Adipose tissue (tissue), 3 donors: ENCODE measurements around the gene STAG1. TPM values are rescaled to one million over a fixed set of nuclear protein-coding genes. Genes with fewer than 3 reads are reported as not detected.
A peak's percentile ranks its signal among the peaks of the same experiment; 100 is the strongest.
"Not testable (repeated sequence)": the region's sequence is repeated elsewhere in the genome, so short reads cannot be mapped to it uniquely, and the experiment has no call there.

ENCODE experiments used
- H3K27ac ChIP-seq: one replicate; pipeline ENCODE4 v1.5.1; 2013; ENCODE audit warnings: low read depth, low read length
- WGBS, 3 donors: extraction: QIAGEN DNeasy Blood & Tissue Kit; methylation state at CpG; one replicate each; pipeline ENCODE4 v1.1.7; 2013; 5-methylcytosine and 5-hydroxymethylcytosine counted together
- polyA plus RNA-seq, 3 donors: library from polyadenylated mRNA; stranded (reverse); fragments of 200-250 nt; gene quantifications; one replicate each; pipeline ENCODE4 v1.2.3, GENCODE V29; 2013
- donor health status: healthy with polysubstance abuse.
- donor health status: Bipolar disorder and iron deficiency.
- donor health status: healthy.

Gene STAG1
- polyA plus RNA-seq, result 10 to 100 TPM in 2 of 3 donors, 1 to 10 TPM in 1; 7.7 to 16.0 (median 11.9) TPM

DNA sequence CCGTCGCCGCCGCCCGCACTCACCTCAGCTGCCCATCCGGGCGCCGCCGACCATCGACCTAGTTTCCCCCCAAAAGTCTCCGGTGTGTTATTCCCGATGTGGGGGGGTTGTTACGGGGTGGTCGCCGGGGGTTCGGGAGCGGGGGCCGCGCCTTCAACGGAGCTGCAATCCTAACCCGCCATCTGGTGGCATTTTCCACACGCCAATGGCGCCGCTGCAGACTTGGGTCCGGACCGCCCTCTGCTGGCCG, at the start of gene STAG1:
Gene STAG1, minus strand, starts transcription at position 207 of the 250 bp plus-strand sequence. CDS start 121,480 bp downstream, outside the sequence.
- H3K27ac ChIP-seq, result peak within 1 kb of the TSS; percentile 89
- WGBS, 3 donors, result 0 to 1% (median 1%) methylated on average over 22 to 27 of the region's 27 CpGs

DNA sequence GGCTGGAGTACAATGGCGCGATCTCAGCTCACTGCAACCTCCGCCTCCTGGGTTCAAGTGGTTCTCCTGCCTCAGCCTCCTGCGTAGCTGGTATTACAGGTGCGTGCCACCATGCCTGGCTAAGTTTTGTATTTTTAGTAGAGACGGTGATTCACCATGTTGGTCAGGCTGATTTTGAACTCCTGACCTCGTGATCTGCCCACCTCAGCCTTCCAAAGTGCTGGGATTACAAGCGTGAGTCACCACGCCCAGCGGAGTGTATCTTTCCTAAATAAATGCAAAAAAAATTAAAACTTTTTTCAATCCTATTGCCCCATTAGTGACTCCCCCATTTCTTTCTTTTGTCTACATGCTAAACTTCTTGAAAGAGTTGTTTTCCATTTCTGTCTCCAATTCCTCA, 49.0 kb upstream of the STAG1 start:
- 98 to 99% (median 98%) methylated on average over 10 of the region's 10 CpGs for WGBS, 3 donors
- H3K27ac ChIP-seq, result not testable (repeated sequence)

DNA sequence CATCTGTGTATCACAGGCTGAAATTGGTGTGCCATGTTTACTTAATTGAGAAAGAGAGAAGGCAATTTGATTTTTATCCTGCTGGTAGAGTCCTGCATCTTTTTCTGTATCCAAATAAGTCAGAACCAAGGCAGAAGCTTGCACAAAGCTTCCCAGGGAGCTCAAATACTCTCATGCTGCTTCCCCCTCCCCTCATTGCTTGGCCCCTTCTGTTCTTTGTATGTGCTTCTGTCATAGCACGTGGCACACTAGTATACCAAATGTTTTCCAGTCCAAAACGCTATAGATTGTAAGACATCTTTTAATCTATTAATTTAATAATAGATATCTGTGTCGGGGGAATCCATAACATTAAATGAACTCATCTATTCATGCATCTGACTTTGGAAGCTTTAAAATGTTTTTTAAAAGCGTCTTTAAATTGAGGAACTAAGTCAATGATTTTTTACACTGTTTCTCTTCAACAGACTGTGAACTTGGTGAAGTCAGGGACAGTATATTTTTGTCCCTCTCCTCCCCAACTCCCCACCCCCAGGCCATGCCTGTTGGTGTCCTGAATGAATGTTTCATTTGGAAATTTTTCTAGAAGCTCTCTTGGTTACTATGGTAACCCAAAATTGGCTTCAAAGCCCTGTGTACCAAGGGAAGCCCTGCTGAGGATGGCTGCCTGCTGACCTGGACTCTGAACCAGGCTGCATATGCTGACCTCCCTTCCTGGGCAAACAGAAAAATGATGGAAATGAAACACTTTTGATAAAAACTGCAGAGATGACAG, 40.6 kb upstream of the STAG1 start:
- H3K27ac ChIP-seq, result no peak overlapping the region
- WGBS, 3 donors, result 56 to 63% (median 59%) methylated on average over 4 of the region's 4 CpGs

DNA sequence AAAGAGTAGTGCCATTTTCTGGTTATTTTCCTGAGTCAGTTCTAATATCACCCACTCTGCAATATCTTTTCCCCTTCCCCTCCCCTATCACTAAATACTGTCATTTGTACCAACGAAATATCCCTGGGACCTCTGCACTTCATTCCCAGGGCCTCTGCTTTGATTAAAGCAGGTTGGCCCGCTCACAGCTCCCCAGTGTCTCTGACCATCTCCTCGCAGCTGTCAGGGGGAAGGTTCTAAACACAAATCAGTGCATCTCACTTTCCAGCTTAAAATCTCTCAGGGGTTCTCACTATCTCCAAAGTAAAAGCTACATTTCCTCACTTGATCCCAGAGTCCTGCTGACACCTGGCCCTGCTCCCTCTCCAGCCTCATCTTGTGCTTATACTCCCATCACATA, 38.6 kb upstream of the STAG1 start:
- WGBS, 3 donors, result 81 to 90% (median 89%) methylated on average over 3 of the region's 3 CpGs
- H3K27ac ChIP-seq, result no peak overlapping the region

DNA sequence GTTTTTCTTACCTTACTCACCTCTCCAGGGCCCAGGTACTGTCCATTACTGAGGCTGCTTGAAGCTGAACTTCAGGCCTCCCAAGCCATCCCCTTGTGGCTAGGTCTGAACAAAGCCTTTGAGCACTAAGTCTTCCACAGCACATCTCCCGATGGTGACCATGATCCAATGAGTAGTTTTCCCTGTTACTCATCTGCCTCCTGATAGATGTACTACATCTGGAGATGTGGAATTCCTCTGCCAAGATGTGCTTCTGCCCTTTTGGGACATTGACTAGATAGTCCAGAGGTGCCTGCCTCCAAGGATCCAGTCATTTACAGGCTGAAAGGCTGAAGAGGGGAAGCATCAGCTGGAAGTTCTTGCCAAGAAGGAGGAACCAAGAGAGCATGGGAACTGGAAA, 37.8 kb upstream of the STAG1 start:
- H3K27ac ChIP-seq, result no peak overlapping the region
- 86 to 96% (median 96%) methylated on average over 1 of the region's 1 CpG for WGBS, 3 donors

DNA sequence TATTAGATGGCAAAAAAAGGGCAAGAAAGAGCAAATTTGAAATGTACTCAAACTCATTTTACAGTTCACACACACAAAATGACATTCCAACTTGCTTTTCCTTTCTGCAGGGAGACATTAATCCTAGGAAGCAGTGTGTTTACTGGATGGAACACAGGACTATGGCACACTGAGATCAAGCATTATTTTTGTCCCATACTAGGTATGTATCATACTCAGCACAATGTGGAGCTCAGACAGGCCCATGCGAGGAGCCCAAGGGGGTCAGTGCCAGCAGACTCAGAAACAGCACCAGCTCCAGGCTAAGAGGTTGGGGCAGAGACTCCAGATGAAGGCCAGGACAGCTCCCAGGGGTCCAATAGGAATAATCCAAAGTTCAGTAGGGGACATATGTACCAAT, 36.0 kb upstream of the STAG1 start:
- WGBS, 3 donors, result 85 to 92% (median 91%) methylated on average over 1 of the region's 1 CpG
- no peak overlapping the region for H3K27ac ChIP-seq

DNA sequence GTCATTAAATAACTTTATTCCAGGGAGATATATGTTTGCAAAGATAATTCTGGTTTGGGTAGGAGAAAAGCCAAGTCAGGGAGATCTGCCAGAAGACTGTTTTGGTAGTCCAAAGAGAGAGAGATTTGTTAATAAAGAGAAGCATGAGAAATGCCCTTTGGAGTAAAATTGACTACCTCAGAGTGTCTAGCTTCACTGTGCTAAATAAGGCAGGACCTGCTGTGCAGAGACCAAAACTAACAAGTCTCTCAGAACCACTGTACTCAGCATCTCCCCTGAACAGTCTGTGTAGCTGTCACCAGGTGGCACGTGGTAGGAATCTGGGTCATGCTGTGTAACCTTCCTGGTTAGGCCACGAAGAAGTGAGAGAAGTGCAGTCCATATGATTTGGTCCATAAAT, 35.2 kb upstream of the STAG1 start:
- whole genome bisulfite sequencing, 3 donors, result 21 to 24% (median 22%) methylated on average over 2 of the region's 2 CpGs
- H3K27ac ChIP-seq, result no peak overlapping the region

DNA sequence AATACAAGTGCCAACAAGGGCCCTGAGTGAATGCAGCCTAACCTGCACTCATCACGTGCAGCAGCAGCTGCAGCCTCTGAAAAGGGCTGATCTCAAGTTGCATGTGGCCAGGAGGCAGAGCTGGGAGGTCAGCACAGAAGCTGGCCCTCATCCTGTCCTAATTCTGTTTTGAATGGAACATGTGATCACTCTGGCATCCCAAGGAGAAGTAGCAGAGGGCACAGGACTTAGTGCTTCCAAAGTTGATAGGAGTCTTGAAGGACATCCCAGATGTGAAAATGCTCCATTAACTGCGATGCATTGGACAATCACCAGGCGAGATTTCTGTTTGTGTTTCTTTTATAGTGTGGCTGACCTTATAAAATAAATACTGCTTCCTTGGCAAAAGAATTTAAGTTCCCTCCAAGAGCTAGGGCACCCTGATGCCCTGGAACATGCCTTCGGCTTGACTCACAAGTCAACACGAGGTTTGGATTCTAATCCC, 31.6 kb upstream of the STAG1 start:
- H3K27ac ChIP-seq, result no peak overlapping the region
- 84 to 89% (median 87%) methylated on average over 5 of the region's 5 CpGs for WGBS, 3 donors

DNA sequence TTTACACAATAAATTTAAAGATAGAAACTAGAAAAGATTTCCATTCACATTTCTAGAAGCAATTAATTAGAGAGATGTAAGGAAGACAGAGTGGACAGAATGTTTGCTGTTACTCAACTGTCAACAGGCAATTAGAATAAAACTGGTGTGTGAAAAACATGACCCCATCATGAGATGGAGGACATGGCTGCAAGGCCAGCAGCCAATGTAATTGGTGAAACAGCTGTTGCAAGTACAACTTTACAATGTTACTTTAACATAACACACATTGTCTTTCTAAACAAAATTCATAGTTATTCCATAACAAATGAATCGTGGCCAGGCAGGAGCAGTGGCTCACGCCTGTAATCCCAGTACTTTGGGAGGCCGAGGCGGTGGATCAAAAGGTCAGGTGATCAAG, 28.6 kb upstream of the STAG1 start:
- WGBS, 3 donors, result 87 to 94% (median 93%) methylated on average over 4 of the region's 4 CpGs
- no peak overlapping the region for H3K27ac ChIP-seq

DNA sequence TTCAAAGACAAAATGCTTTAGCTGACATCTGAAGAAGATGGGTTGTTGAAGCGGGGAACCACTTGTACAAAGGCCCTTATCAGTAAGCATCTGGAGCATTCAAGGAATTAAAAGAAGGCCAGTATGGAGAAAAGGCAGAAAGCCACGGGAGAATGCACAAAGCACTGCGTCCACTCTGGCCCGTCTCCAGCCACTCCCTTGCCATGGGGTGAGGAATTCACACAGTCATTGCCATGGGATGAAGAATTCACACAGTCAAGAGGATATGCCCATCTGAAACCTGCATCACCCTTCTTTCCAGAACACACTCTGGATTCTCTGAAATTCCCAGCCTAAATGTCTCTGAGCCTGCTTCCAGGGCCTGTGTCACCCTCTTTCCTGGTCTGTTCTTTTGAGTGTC, 26.7 kb upstream of the STAG1 start:
- H3K27ac ChIP-seq, result no peak overlapping the region
- WGBS, 3 donors, result 73 to 84% (median 77%) methylated on average over 4 of the region's 4 CpGs

DNA sequence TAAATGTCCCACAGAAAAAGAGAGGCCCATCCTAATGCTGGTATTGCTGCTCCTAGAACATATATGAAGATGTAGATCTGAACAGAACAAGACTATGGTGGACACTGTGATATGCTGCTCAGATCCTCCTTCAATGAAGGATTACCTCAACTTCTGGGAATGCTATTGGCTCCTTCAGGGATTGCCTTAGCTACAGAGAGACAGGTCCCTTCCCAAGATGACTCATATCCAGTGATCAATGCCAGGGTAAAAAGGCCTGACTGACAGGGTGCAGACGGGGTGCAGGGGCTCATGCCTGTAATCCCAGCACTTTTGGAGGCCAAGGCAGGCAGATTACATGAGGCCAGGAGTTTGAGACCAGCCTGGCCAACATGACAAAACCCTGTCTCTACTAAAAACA, 20.5 kb upstream of the STAG1 start:
- WGBS, 3 donors, result 60 to 71% (median 64%) methylated on average over 1 of the region's 1 CpG
- H3K27ac ChIP-seq, result no peak overlapping the region

DNA sequence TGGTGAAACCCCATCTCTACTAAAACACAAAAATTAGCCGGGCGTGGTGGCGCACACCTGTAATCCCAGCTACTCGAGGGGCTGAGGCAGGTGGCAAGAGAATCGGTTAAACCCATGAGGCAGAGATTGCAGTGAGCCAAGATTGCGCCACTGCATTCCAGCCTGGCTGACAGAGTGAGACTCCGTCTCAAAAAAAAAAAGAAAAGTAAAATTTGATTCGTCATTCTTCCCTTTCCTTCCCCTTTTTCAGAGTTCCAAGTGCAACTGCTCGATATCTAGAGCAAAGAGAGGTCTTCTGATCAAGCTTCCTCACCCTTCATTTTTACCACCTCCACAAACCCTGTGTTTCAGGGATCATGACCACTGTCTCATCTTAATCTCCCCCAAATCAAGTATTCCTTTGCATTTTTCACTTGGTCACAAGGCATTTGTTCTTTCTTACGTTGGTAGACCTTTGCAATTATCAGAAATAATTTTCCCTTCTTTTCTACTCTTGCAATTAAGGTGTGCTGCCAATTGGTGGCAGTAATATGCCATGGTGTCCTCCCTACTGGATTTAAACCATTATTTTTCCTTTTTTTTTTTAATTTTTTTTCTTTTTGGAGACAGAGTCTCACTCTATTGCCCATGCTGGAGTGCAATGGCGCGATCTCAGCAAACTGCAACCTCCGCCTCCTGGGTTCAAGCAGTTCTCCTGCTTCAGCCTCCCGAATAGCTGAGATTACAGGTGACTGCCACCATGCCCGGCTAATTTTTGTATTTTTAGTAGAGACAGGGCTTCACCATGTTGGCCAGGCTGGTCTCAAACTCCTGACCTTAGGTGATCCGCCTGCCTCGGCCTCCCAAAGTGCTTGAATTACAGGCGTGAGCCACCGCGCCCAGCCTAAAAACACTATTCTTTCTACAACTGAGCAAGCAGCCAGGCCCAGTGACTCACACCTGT, 6.3 kb upstream of the STAG1 start:
- WGBS, 3 donors, result 74 to 80% (median 79%) methylated on average over 20 of the region's 20 CpGs
- H3K27ac ChIP-seq, result not testable (repeated sequence)

DNA sequence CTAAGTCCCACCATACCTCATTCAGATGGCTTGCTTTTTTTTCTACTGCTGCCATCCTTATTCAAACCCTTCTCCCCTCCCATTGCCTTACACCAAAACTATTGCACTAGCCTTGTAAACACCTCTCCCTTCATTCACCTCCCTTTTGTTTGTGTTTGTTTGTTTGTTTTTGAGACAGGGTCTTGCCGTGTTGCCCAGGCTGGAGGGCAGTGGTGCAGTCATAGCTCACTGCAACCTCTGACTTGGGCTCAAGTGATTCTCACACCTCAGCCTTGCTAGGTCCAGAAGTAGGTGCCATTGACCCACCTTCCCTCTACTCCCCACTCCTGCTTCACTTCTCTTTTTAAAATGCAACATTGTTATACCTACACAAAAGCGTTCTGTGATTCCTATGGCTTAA, 3.0 kb upstream of the STAG1 start:
- 89 to 96% (median 93%) methylated on average over 2 of the region's 2 CpGs for WGBS, 3 donors
- H3K27ac ChIP-seq, result no peak overlapping the region

DNA sequence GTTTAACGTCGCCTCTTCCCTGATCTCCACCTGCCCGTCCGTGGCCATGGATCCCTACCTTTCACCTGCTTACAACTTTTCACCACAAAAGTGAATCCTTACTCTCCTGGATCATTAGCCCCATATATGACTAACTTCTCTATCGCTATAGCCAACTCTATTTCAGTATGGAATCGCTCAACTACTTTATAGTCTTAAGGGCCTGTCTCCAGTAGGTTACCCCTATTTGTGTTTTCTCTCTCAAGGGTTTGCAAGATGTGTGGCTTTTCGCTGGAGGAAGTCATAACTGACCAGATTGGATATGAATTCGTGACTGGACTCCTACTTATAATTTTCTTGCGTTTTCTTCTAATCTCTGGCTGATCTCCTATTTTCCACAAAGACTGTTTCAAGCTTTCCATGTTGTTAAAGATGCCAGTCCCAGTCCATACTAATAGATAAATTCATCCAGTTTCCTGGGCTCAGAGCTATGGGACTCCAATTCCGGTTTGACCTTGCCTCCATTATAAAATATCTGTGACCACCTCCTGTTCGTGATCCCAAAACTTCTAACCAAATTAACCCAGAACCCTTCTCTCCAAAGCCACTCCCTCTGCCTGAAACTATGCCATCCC, 1.3 kb upstream of the STAG1 start:
- H3K27ac ChIP-seq, result peak overlapping the region; percentile 66
- 44 to 49% (median 46%) methylated on average over 11 of the region's 11 CpGs for WGBS, 3 donors

DNA sequence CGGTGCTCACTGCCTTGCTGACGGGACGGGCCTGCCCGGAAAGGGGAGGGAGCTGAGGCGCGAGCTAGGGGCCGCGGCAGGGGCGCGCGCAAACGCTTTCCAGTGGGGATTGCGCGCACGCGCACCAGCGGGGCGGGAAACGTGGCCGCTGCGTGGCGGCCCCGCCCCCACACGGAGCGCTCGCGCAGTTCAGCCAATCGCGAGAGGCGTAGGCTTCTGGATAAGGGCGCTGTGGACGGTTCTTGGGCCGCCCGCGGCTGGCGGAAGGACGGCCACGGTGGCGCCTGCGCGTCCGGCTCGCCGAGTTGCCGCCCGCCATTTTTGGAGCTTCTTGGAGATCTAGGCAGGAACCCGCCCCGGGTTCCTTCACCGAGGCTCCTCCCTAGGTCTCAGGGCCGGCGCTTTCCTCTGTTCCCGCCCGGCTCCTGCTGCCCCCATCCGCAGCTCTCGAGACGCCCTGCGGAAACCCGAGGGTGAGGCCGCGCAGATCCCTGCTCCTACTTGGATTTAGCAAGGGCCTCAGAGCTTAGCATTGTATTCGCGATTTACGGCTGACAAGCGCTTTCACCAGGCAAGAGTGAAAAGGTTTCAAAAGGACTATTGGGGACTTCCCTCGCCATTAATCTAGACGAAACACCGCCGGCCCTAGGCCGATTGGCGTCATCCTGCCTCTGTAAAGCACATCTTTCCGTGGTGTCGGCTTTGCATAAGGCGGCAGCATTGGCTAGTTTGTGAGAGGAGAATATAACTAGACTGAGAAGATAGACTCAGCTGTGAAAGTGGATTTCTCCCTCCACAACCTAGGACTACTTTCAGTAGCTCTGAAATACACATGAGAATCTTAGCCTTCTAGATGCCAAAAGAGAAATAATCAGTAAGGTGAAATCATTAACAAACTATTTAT, 496 bp upstream of the STAG1 start:
- H3K27ac ChIP-seq, result peak overlapping the region; percentile 66
- WGBS, 3 donors, result 0% methylated on average over 59 to 73 of the region's 73 CpGs

DNA sequence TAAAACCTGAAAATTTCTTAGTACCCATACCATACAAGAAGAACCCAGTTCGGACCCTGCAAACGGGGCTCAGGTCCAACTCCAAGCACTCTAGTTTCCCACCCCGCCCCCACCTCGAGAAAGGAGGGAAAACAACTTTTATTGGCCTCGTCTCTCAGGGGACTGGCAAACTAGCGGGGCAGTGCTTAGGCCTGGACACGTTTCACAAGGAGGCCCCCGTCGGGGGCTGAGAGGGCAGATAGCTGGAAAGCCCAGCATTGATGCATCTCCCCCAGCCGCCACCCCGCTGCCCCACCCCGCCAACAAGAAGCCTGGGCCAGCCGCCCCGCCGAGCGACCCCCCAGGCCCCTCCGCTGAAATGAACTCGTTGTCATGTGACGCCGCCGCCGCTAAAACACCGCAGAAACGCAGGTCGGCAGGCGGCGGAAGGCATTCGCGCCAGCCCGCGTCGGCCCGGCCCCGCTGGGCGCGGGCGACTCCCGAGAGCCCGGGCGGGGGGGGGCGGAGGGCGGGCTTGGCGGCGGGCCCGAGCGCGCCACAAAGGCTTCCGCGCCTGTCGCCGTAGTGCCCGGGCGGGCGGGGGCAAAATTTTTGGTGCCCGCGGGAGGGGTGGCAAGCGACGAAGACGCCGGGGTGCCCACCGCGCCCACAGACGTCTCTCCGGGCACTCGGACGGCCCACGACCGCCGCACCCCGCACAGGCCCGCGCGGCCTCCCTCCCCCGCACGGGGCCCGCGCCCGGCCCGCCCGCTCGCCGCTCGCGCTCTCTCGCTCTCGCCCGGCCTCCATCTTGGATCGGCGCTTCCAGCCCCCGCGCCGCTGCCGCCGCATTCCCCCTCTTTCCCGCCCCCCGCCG, 634 bp downstream of the STAG1 start:
- peak overlapping the region; percentile 89 for H3K27ac ChIP-seq
- WGBS, 3 donors, result 0 to 1% (median 0%) methylated on average over 27 to 96 of the region's 97 CpGs

DNA sequence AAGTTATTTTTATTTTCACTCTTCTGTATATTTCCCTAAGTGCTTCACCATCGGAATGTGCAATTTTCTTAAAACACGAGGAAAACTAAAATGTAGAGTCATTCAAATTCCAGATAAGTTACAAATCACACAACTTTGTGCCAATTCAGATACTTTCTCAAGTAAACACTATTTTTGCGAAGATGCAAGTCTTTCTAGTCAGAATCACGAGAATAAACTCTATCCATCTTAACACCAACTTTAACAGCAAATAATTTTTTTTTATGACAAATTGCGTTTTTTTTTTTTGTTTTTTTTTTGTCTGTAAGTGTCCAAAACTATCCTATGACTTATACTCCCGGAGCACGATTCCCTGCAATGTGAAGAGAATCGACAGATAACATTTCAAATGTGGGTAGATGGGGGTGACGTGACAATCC, 1.3 kb downstream of the STAG1 start:
- peak overlapping the region; percentile 89 for H3K27ac ChIP-seq
- WGBS, 3 donors, result 2% methylated on average over 9 of the region's 9 CpGs
